Measurements from ENCODE around the gene FYCO1. TPM values are rescaled to one million over a fixed set of nuclear protein-coding genes. Genes with fewer than 3 reads are reported as not detected.

The FYCO1 gene
- total RNA-seq, 3 donors from 2014 or later (not counting 1 experiment from before 2014, with no cell fraction given): 23.0 to 28.4 (median 27.5) TPM

DNA sequence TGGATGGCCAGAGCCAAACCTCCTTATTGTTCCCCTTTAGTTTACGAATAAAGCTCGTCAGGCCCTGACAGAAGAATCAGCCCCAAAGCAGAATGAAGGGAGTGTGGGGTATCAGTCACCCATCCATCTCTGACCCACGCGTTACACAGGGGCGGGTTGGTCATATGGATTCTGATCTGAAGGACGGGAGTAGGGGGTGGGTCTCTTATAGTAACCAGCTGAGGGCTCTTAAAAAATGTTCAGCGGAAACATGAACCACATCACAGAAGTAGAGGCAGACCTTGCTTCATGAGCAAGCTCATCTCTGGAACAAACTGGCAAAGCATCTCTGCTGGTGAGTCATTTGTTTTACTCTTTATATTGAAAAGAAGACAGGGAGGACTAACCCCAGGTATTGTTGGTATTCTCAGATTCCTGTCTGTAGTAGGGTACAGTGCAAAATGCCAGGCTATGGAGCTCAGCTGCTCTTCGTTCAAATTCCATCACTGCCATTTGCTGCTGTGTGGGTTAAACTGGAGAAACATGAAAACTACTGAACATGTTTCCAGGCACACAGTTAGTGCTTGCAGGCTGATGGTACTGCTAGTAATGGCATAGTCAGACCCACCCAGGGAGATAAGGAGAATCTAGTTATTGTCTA lies 52.3 kb downstream of the FYCO1 start, which contains the start of gene CXCR6:
CXCR6 (plus strand) TSS at position 258 of the 640 bp plus-strand sequence. CDS start 3,018 bp downstream, outside the sequence.
- H3K9me3 ChIP-seq (ENCODE audit: control insufficient read depth, insufficient read depth, low read length): no peaks in the 10 kb centered on the region
- Mint-ChIP-seq H3K36me3 (peaks cover 8% of the 10 kb centered on the region), H3K4me3 (peak within 1 kb of the TSS; percentile 58), H3K27ac (peak within 1 kb of the TSS; percentile 17 to 57), H3K27me3 (ENCODE audit: low read depth in 2 of 2) (no peaks in the 10 kb centered on the region), H3K9me3 (no peaks in the 10 kb centered on the region), H3K4me1 (peaks cover 38 to 54% of the 10 kb centered on the region in 2 donors)
- 80% methylated on average over 8 of the region's 8 CpGs for WGBS (ENCODE audit: insufficient coverage)
- H3K36me3 ChIP-seq (ENCODE audit: control insufficient read depth, insufficient read depth, low read length): peaks cover 27% of the 10 kb centered on the region
- peak within 1 kb of the TSS; percentile 34 for H3K4me3 ChIP-seq (ENCODE audit: low read length)
- DNase-seq (peak in 1 of 2 donors; percentile 71), ATAC-seq (peak in 2 of 3 donors; percentile 25 to 39)
- H3K27ac ChIP-seq (ENCODE audit: low read length): peak within 1 kb of the TSS; percentile 28
- H3K27me3 ChIP-seq (ENCODE audit: control insufficient read depth, insufficient read depth, low read length): no peaks in the 10 kb centered on the region
- H3K4me1 ChIP-seq (ENCODE audit: control insufficient read depth, insufficient read depth, low read length): peaks cover 67% of the 10 kb centered on the region
- intact Hi-C loops (cut with micrococcal nuclease): no loop called here
- TF ChIP-seq, protein P1, sequence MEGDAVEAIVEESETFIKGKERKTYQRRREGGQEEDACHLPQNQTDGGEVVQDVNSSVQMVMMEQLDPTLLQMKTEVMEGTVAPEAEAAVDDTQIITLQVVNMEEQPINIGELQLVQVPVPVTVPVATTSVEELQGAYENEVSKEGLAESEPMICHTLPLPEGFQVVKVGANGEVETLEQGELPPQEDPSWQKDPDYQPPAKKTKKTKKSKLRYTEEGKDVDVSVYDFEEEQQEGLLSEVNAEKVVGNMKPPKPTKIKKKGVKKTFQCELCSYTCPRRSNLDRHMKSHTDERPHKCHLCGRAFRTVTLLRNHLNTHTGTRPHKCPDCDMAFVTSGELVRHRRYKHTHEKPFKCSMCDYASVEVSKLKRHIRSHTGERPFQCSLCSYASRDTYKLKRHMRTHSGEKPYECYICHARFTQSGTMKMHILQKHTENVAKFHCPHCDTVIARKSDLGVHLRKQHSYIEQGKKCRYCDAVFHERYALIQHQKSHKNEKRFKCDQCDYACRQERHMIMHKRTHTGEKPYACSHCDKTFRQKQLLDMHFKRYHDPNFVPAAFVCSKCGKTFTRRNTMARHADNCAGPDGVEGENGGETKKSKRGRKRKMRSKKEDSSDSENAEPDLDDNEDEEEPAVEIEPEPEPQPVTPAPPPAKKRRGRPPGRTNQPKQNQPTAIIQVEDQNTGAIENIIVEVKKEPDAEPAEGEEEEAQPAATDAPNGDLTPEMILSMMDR (IDR thresholded peaks at IDR 0.05): no peak

DNA sequence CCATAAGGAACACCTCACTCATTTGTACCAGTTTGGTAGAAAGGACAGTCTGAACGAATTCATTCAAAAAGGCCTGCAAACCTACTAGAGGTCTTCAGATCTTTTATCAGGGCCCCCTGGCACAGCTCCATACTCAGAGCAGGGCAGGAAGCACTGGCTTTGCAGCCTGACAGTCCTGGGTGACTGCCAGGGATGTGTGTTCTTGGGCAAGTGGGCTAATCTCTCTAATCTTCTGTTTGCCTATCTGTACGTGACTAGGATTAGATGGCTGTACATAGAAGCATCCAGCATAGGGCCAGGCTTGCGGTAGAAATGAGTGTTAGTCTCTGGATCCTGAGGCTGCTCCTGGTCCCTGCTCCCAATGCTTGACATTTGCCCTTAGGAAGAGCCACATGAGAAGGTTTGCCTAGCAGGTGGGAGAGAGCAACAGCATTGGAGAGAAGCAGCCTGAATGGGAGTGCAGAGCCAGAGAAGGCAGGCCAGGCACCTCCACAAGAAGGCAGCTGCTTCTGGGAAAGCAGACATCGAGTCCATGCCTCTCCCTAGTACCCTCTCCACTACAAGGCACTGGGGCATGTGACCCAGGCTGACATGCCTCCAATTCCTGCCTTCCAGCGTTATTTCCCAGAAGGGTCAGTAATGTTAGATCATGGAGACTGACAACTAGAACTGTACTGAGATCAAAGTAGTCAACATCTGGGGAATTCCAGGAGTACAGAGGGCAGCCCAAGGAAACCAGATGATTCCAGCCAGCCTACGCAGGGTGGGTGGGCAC lies 53.4 kb downstream of the FYCO1 start:
- Mint-ChIP-seq H3K4me1 (peaks cover 30 to 49% of the 10 kb centered on the region in 2 donors), H3K27ac (peak overlapping the region in 1 of 2 donors; percentile 17), H3K27me3 (ENCODE audit: low read depth in 2 of 2) (no peaks in the 10 kb centered on the region), H3K4me3 (no peak overlapping the region), H3K36me3 (peaks cover 8% of the 10 kb centered on the region), H3K9me3 (no peaks in the 10 kb centered on the region)
- TF ChIP-seq, protein P1 (IDR thresholded peaks at IDR 0.05): no peak
- no peak overlapping the region for H3K4me3 ChIP-seq (ENCODE audit: low read length)
- H3K27ac ChIP-seq (ENCODE audit: low read length): no peak overlapping the region
- no peaks in the 10 kb centered on the region for H3K9me3 ChIP-seq (ENCODE audit: control insufficient read depth, insufficient read depth, low read length)
- peaks cover 66% of the 10 kb centered on the region for H3K4me1 ChIP-seq (ENCODE audit: control insufficient read depth, insufficient read depth, low read length)
- peaks cover 23% of the 10 kb centered on the region for H3K36me3 ChIP-seq (ENCODE audit: control insufficient read depth, insufficient read depth, low read length)
- no peaks in the 10 kb centered on the region for H3K27me3 ChIP-seq (ENCODE audit: control insufficient read depth, insufficient read depth, low read length)
- intact Hi-C loops (cut with micrococcal nuclease): no loop called here
- 81% methylated on average over 5 of the region's 6 CpGs for WGBS (ENCODE audit: insufficient coverage)
- peak in 1 of 2 donors; percentile 22 for DNase-seq
- no peak for ATAC-seq

DNA sequence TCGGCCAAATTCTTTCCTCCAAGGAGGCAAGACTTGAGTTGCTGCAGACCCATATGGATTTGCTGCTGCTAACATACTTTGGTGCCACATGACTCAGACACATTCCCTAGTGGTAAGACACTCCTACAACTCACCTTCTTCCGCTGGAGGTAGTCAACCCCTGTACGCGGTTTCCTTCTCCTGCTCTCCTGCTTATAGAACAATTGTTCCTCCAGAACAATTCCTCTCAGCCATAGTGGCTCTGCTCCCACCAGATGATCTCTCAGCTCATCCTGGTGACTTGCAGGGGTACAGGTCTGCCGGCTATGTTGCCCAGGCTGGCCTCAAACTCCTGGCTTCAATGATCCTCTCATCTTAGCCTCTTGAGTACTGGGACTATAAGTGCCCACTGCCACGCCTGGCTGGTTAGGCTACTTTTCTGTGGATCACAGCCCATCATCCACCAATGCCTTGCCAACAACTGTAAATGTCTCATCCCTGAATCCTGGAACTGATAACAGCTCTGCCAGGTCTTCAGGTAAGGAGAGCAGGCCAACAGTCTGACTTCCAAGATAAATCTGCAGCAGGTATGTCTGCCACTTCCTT lies 54.8 kb downstream of the FYCO1 start:
- H3K9me3 Mint-ChIP-seq: no peaks in the 10 kb centered on the region
- Histone ChIP-seq H3K27me3 (ENCODE audit: control insufficient read depth, insufficient read depth, low read length) (no peaks in the 10 kb centered on the region), H3K4me1 (ENCODE audit: control insufficient read depth, insufficient read depth, low read length) (peaks cover 52% of the 10 kb centered on the region), H3K36me3 (ENCODE audit: control insufficient read depth, insufficient read depth, low read length) (peaks cover 24% of the 10 kb centered on the region), H3K27ac (ENCODE audit: low read length) (no peak overlapping the region), H3K4me3 (ENCODE audit: low read length) (no peak overlapping the region), H3K9me3 (ENCODE audit: control insufficient read depth, insufficient read depth, low read length) (no peaks in the 10 kb centered on the region)
- H3K4me1 Mint-ChIP-seq: peaks cover 22 to 40% of the 10 kb centered on the region in 2 donors
- H3K36me3 Mint-ChIP-seq: peaks cover 8% of the 10 kb centered on the region
- TF ChIP-seq, protein P1 (IDR thresholded peaks at IDR 0.05): no peak
- WGBS (ENCODE audit: insufficient coverage): 91% methylated on average over 6 of the region's 6 CpGs
- no peak for ATAC-seq
- intact Hi-C loops (cut with micrococcal nuclease): no loop called here
- no peak overlapping the region for H3K4me3 Mint-ChIP-seq
- no peak overlapping the region for H3K27ac Mint-ChIP-seq
- H3K27me3 Mint-ChIP-seq (ENCODE audit: low read depth in 2 of 2): no peaks in the 10 kb centered on the region
- DNase-seq: no peak

Data from natural killer cell (primary cell).